ENCODE data around the gene PROK1. TPM values are rescaled to one million over a fixed set of nuclear protein-coding genes. Genes with fewer than 3 reads are reported as not detected.
A peak's percentile ranks its signal among the peaks of the same experiment; 100 is the strongest.
"Not testable (repeated sequence)": the region's sequence is repeated elsewhere in the genome, so short reads cannot be mapped to it uniquely, and the experiment has no call there.

Gene PROK1
- total RNA-seq, 1 experiment from 2014 or later, result 0.24 TPM

DNA sequence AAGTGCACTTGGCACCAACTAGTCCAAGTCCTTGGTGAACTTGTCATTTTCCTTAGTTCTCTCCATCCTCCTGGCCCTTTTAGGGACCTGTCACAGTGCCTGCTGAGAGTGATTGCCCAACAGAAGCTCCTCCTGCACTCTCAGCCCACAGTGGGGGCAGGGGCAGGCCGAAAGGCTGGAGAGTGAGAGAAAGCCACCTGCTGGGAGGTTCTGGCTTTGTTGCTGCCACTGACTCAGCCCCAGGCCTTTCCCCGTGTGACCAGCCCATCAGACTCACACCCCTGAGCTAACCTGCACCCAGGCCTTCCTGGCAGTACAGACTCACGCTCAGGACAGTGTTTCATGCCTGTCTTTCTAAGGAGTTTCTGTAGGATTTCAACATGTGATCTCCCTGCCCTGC is 17.1 kb upstream of the PROK1 start:
- peak; percentile 38 for DNase-seq (ENCODE audit: low read depth)

- DNase-seq (ENCODE audit: low read depth), result no peak
These were observed 16.0 kb upstream of the PROK1 start for GRCh38 chr1:110434946-110435345.

DNA sequence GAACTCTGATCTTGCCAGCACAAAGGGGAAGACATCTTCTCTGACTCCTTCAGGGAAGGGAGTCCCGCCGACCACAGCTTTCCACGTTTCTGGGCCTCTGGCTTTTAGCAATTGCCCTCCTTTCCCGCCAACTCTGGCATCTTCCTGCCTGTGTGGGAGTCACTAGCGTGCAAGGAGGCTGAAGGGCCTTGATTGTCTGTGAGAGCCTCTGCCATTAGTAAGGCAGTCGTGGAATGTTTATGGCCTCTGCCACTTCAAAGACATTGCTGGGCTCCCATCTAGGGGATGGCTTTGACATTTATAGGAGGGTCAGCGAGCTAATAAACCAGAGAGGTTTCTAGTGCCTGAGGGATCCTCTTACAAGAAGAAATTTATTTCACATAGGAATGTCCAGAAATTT is 14.3 kb upstream of the PROK1 start:
- peak; percentile 80 for DNase-seq (ENCODE audit: low read depth)

DNA sequence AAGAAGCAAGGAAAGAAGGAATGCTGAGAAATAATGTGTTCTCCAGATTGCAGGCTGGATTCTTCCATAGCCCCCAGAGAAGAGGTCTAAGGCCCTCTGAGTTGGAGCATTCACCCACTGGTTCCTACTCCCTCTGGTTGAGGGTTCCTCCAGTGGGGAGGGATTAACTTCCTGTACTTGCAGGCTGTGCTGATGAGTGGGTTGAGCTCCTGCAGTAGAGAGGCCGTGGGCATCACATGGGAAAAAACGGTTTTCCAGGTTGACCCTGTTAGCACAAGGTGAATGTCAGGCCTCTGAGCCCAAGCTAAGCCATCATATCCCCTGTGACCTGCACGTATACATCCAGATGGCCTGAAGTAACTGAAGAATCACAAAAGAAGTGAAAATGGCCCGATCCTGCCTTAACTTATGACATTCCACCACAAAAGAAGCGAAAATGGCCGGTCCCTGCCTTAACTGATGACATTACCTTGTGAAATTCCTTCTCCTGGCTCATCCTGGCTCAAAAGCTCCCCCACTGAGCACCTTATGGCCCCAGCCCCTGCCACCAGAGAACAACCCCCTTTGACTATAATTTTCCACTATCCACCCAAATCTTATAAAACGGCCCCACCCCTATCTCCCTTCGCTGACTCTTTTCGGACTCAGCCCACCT is 13.2 kb upstream of the PROK1 start:
- not testable (repeated sequence) for DNase-seq (ENCODE audit: low read depth)

DNA sequence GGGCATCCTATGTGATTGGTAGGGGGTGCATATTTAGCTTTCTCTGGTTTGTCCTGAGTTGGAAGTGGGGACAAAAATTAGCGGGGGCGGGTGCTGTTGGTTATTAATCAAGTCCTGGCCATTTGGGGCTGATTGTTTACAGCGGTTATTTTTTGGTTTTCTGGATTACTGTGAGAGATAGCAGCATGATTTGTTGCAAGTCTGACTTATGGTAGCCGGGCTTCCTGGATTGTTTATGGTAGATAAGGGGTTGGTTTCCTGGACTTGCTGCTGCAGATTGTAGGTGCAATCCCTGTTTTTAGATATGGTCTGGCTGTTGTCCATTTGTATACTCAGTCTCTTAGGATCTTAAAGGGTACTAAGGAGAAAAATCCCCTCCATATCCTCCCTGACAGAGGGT is 12.1 kb upstream of the PROK1 start:
- no peak for DNase-seq (ENCODE audit: low read depth)

- not testable (repeated sequence) for DNase-seq (ENCODE audit: low read depth)
These were observed 11.1 kb upstream of the PROK1 start for GRCh38 chr1:110439873-110440272.

DNA sequence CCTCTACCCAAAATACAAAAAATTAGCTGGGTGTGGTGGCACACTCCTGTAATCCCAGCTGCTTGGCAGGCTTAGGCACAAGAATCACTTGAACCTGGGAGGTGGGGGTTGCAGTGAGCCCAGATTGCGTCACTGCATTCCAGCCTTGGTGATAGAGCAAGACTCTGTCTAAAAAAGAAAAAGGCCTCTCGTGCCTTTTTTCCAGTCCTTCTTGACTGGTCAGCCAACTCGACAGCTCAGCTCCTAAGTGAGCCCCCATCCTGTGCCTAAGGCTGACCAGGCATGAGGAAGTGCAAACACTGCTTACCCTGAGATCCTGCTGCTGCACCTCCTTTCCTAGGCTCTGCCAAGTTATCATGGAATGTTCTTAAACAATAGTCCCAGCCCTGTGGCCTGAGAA is 10.1 kb upstream of the PROK1 start:
- peak; percentile 37 for DNase-seq (ENCODE audit: low read depth)

DNA sequence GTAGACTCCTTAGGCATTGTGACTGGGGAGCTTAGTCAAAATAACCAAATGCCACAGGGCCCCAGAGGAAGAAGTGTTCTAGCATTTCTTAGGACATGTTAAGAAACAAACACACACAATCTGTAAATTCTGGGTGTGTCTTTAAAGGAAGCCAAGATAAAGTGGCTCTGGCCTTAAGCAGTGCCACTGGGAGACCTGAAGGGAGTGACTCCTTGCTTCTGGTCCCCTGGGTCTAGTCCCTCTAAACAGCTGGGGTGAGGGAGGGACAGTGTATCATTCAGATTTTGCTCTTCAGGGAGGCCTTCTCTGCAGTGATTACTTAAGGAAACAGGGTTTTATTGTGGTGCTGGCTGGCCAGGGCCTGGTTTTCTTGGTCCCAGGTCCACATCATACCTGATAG is 9.1 kb upstream of the PROK1 start:
- DNase-seq (ENCODE audit: low read depth), result no peak

GRCh38 chr1:110443451-110443850 is 7.5 kb upstream of the PROK1 start:
- DNase-seq (ENCODE audit: low read depth), result no peak

DNA sequence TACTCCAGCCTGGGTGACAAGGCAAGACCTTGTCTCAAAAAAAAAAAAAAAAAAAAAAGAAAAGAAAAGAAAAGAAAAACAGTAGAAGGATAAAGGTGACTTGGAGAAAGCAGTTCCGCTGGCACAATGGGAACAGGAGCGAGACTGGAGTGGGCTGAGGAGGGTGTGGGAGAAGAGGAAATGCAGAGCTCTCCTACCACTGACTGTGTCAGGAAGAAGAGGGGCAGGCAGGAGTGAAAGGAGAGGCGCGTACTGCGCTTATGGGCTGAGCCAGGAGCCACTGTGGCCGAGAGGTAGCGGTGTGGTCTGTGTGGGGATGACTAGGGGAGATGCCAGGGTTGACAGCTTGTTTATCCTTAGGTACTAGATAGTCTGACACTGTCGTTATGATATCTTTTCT is 6.4 kb upstream of the PROK1 start:
- DNase-seq (ENCODE audit: low read depth), result no peak

DNA sequence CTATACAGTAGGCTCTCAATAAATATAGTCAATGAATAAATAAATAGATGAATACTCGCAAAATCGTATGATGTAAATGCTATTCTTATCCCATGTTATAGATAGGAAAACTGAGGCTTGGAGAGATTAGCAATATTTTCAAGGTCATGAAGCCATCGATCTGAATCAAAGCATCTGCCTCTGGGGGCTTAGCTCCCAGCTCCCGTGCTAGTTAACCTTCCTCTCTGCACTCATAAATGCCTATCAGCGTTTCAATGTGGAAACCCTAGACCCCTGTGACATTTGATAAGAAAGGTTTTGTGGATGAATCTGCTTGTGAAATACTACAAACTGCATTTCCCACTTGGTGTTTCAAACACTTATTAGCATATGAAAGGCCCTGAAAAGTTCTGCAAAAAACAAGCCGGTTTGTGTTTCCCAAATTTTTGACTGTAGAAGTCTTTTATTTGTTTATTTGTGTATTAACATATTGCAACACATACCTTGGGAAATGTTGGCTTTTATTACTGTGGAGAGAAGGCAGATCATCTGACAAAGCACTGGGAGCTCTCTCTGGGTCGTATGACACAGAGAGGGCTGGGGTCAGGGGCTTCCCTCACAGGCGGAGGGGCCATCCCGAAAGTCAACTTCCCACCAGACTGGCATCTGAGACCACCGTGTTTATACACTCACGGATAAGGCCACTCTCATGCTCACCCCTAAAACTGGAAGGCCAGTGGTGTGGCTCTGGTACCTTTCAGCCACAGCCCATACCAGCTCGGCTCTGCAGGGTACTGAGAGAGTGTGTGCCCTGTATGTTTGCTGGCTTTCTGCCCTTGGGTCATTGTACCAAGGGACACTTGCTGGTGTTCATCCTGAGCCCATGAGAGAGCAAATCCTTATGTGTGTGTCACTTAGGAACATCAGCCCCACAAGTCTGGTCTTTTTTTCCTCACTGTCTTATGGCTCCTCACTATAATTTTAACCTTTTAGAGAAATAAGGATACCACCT is 993 bp upstream of the PROK1 start:
- no peak for DNase-seq (ENCODE audit: low read depth)

DNA sequence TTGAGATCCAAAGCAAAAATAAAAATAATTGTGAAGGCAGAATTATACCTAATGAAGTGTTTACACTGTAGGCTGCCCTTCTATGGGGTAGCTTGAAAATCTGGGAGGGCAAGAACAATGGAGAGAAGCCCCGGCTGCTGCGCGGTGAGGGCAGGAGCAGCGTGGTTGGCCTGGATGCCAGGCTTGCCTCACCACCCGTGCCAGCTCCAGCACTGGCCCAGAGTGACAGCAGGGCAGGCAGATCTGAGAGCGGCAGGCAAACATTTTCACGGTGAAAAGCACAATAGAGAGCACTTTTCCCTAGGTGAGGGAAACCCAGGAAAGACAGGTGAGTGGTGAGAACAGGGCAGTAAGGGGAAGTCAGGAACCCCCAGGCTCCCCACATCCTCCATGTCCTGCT is 1.4 kb downstream of the PROK1 start:
- DNase-seq (ENCODE audit: low read depth), result no peak

DNA sequence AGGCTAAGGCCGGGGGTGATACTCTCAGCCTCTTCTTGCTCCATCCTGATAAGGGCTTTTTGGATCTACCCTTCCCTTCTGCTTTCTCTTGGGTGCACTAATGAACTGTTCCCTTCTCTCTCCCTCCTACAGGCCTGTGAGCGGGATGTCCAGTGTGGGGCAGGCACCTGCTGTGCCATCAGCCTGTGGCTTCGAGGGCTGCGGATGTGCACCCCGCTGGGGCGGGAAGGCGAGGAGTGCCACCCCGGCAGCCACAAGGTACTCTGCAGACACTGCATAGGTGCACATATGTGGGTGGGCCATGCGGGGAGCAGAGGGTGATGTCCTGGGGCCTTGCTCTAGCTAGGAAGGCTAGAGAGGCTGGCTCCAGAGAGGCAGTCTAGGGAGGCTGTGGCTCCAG is 2.9 kb downstream of the PROK1 start:
- DNase-seq (ENCODE audit: low read depth), result no peak

DNA sequence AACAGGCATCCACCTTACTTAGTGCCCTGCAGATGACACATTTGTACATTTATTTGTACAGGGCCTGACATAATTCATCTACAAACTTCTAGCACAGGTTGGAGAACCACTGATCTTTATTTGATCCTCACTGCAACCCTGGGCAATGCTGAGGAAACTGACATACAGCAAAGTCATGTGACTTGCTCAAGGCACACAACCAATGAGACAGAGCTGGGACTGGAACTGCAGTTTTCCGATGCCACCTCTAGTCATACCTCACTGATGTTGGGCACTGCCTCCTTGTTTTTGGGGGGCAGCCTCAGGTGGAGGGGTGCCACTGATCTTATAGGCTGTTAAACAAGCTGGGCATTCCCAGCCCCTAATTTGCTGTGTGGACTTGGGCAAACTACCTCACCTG is 3.4 kb downstream of the PROK1 start:
- no peak for DNase-seq (ENCODE audit: low read depth)

DNA sequence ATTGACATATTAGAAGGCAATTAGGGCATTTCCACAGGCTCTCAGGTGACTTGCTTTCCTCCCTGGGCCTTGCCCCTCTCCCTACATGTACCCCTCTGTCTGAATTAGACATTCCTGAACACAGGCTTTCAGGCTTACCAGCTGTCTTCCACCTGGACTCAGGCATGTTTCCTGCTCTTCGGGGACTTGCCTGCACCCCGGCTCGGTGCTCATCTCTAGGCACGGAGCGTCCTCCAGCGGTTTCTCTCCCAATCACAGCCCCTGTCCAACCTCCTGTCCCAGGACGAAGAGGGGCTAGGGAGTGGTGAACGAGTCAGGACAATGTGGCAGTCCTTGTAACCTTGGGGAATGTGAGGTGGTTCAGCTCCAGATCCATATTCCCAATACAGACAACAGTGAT is 4.2 kb downstream of the PROK1 start:
- DNase-seq (ENCODE audit: low read depth), result no peak

- no peak for DNase-seq (ENCODE audit: low read depth)
These were observed 6.3 kb downstream of the PROK1 start for GRCh38 chr1:110457206-110457605.

- DNase-seq (ENCODE audit: low read depth), result peak; percentile 71
These were observed 9.6 kb downstream of the PROK1 start for GRCh38 chr1:110460253-110461220.

- DNase-seq (ENCODE audit: low read depth), result no peak
These were observed 11.1 kb downstream of the PROK1 start for GRCh38 chr1:110462093-110462492.

GRCh38 chr1:110462964-110463363 is 12.0 kb downstream of the PROK1 start:
- peak; percentile 44 for DNase-seq (ENCODE audit: low read depth)

DNA sequence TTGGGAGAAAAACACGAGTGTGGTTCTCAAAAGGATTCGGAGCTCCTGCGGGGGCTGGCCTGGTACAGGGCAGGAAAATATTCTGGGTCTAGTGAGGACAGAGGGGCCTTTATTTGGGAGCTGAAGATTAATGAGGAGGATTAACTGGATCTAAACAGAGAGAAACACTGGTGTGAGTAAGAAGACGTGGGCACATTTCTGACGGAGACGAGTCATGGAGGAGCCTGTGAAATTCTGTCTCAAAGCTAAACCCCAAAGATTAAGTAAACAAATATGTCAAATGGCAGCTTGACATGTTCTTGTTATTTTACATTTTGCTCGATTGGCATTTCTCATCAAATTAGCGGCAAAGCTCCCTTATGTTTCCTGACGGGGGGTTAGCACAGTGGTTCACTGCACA is 12.8 kb downstream of the PROK1 start:
- peak; percentile 16 for DNase-seq (ENCODE audit: low read depth)

- DNase-seq (ENCODE audit: low read depth), result no peak
These were observed 13.4 kb downstream of the PROK1 start for GRCh38 chr1:110464340-110464739.
